PC-9 (cell line): ENCODE data around the gene TMEM63B. TPM values are rescaled to one million over a fixed set of nuclear protein-coding genes. Genes with fewer than 3 reads are reported as not detected.

Experiments used
- BruUV-seq: library from RNA; stranded (reverse); fragments of 400-500 nt; replicated peaks from 2 replicates; lab custom pipeline; 2021; lab: Mats Ljungman, UMichigan
- CTCF ChIA-PET: fragments of 300-600 bp; sonication (Branson Sonifier 250); formaldehyde crosslinking; loops from one replicate; lab custom pipeline; 2022; ENCODE audit warnings: antibody characterized with exemption; lab: Charles Lee
- POLR2A ChIA-PET: fragments of 300-600 bp; sonication (Branson Sonifier 250); formaldehyde crosslinking; loops from one replicate; lab custom pipeline; 2022; ENCODE audit warnings: antibody characterized with exemption; ENCODE audit not compliant: unreplicated experiment; lab: Charles Lee
- DNase-seq, 2 experiments: peaks; one replicate each; pipeline versions ENCODE4 v3.0.0 to v3.0.0-alpha.2; 2015 to 2022; ENCODE audit warnings: mixed read lengths in 1 of 2
- H2AFZ ChIP-seq: fragments of 200-600 bp; sonication (generic); 2 replicates; pipeline ENCODE4 v1.8.1; 2017; ENCODE audit warnings: antibody characterized with exemption
- H3F3A ChIP-seq: fragments of 200-600 bp; sonication (generic); 2 replicates; pipeline ENCODE4 v1.8.1; 2017; ENCODE audit warnings: antibody characterized with exemption, mild to moderate bottlenecking, low read depth; ENCODE audit not compliant: insufficient read depth
- H3K27ac ChIP-seq: fragments of 200-600 bp; sonication (generic); 2 replicates; pipeline ENCODE4 v1.6.1; 2016; ENCODE audit warnings: mixed run types
- H3K27me3 ChIP-seq: fragments of 200-600 bp; sonication (generic); 2 replicates; pipeline ENCODE4 v1.6.1; 2016; ENCODE audit warnings: low read depth, mixed run types; ENCODE audit not compliant: insufficient read depth
- H3K36me3 ChIP-seq: fragments of 200-600 bp; sonication (generic); 2 replicates; pipeline ENCODE4 v1.6.1; 2016; ENCODE audit warnings: low read depth, mixed run types
- H3K4me1 ChIP-seq: fragments of 200-600 bp; sonication (generic); replicated peaks from 2 replicates; pipeline ENCODE4 v1.6.1; 2016; ENCODE audit warnings: mixed run types; ENCODE audit not compliant: insufficient read depth
- H3K4me2 ChIP-seq: fragments of 200-600 bp; sonication (generic); 2 replicates; pipeline ENCODE4 v1.6.1; 2017; ENCODE audit warnings: mixed run types
- H3K4me3 ChIP-seq: fragments of 200-600 bp; sonication (generic); 2 replicates; pipeline ENCODE4 v1.6.1; 2016; ENCODE audit warnings: mixed run types
- H3K79me2 ChIP-seq: fragments of 200-600 bp; sonication (generic); 2 replicates; pipeline ENCODE4 v1.6.1; 2017; ENCODE audit warnings: low read depth, mixed run types
- H3K9me2 ChIP-seq: fragments of 200-600 bp; sonication (generic); 2 replicates; pipeline ENCODE4 v1.8.1; 2017; ENCODE audit warnings: mild to moderate bottlenecking; ENCODE audit not compliant: insufficient read depth
- H3K9me3 ChIP-seq: fragments of 200-600 bp; sonication (generic); 2 replicates; pipeline ENCODE4 v1.8.1; 2016; ENCODE audit warnings: low read depth; ENCODE audit not compliant: insufficient read depth
- H4K20me1 ChIP-seq: fragments of 200-600 bp; sonication (generic); 2 replicates; pipeline ENCODE4 v1.8.1; 2017; ENCODE audit not compliant: insufficient read depth
- CTCF ChIP-seq: fragments of 200-600 bp; sonication (generic); conservative IDR thresholded peaks from 2 replicates; pipeline ENCODE4 v1.6.1; 2017; ENCODE audit warnings: mixed run types, antibody characterized with exemption, mild to moderate bottlenecking, moderate library complexity
- EZH2 ChIP-seq: fragments of 200-600 bp; sonication (generic); IDR thresholded peaks from 2 replicates; pipeline ENCODE4 v1.8.0; 2017; ENCODE audit warnings: antibody characterized with exemption, low read depth
- intact Hi-C: fragments of 100-400 bp; cut with micrococcal nuclease; formaldehyde crosslinking; loops from one replicate; pipeline ENCODE4 v1.10.0; 2022; ENCODE audit not compliant: unreplicated experiment
- total RNA-seq: library from RNA; stranded (reverse); gene quantifications from 2 replicates; pipeline ENCODE4 v1.2.3, GENCODE V29; 2021

Gene TMEM63B
- total RNA-seq, 1 experiment from 2014 or later = 38.5 TPM

GRCh38 chr6:44147256-44147655, 19.9 kb downstream of the TMEM63B start:
- no TSS peak for BruUV-seq
- Histone ChIP-seq H3K4me3 (no peak overlapping the region), H3K27me3 (no peaks in the 10 kb centered on the region), H3K36me3 (no peaks in the 10 kb centered on the region), H3K4me2 (no peak overlapping the region), H3K27ac (no peak overlapping the region), H3K4me1 (no peaks in the 10 kb centered on the region), H2AFZ (no peak overlapping the region), H3K9me2 (no peaks in the 10 kb centered on the region), H3K79me2 (no peaks in the 10 kb centered on the region), H4K20me1 (no peaks in the 10 kb centered on the region), H3K9me3 (no peaks in the 10 kb centered on the region), H3F3A (no peaks in the 10 kb centered on the region)
- DNase-seq = no peak
- POLR2A ChIA-PET = no interaction called here
- TF ChIP-seq CTCF (no peak), EZH2 (no peak)
- CTCF ChIA-PET = no interaction called here
- intact Hi-C loops = no loop called here

- H4K20me1 ChIP-seq = no peaks in the 10 kb centered on the region
- H3K4me1 ChIP-seq = no peaks in the 10 kb centered on the region
- H3K36me3 ChIP-seq = no peaks in the 10 kb centered on the region
- H3K27ac ChIP-seq = no peak overlapping the region
- BruUV-seq = no TSS peak
- ChIA-PET CTCF (no interaction called here), POLR2A (no interaction called here)
- H3K27me3 ChIP-seq = no peaks in the 10 kb centered on the region
- H3K79me2 ChIP-seq = no peaks in the 10 kb centered on the region
- no peaks in the 10 kb centered on the region for H3K9me3 ChIP-seq
- H3K4me2 ChIP-seq = no peak overlapping the region
- TF ChIP-seq CTCF (no peak), EZH2 (no peak)
- intact Hi-C loops = no loop called here
- no peaks in the 10 kb centered on the region for H3K9me2 ChIP-seq
- no peak overlapping the region for H2AFZ ChIP-seq
- H3K4me3 ChIP-seq = no peak overlapping the region
- no peaks in the 10 kb centered on the region for H3F3A ChIP-seq
- DNase-seq = no peak
Observed at GRCh38 chr6:44148306-44148705, 21.0 kb downstream of the TMEM63B start.

- no peak for DNase-seq
- Histone ChIP-seq H3K36me3 (no peaks in the 10 kb centered on the region), H4K20me1 (no peaks in the 10 kb centered on the region), H3K27ac (no peak overlapping the region), H3K79me2 (no peaks in the 10 kb centered on the region), H3K9me2 (no peaks in the 10 kb centered on the region), H2AFZ (no peak overlapping the region), H3K4me3 (no peak overlapping the region), H3K4me2 (no peak overlapping the region), H3K9me3 (no peaks in the 10 kb centered on the region), H3K4me1 (no peaks in the 10 kb centered on the region), H3K27me3 (no peaks in the 10 kb centered on the region), H3F3A (no peaks in the 10 kb centered on the region)
- POLR2A ChIA-PET = no interaction called here
- no TSS peak for BruUV-seq
- intact Hi-C loops = no loop called here
- no peak for TF ChIP-seq EZH2
- no peak for TF ChIP-seq CTCF
- CTCF ChIA-PET = no interaction called here
Observed at GRCh38 chr6:44149369-44150012, 22.1 kb downstream of the TMEM63B start.
